ENCODE results near the gene RHEX.
A peak's percentile ranks its signal among the peaks of the same experiment; 100 is the strongest.

Gene RHEX

DNA sequence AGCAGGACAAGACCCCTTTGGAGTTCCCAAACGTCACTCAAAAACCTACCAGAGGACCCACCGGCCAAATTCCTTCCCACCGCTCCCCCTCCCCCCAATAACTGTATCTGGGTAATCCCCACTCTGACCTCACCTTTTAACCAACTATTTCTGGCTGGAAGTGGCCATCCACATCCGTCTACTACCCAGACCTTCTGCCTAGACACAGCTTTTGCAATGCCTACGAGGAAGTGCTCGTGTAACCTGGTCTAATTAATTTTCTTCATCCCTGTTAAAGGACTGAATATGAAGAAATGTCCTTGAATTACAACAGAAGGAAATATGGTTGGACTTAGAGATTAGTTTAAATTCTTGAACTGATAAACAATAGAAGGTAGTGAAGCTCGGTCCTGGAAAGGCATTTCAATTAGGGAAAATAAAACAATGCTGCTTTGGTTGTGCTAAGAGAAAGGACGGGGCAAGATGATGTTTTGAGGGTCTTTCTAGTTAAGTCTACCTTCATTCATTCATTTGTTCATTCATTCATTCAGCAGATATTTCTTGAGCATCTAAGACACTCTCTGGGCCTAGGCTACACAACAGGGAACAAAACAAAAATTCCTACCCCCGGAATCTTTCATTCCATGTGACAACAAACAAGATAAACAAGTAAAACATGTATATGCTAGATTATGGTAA lies 45.4 kb downstream of the RHEX start:
- DNase-seq = no peak

DNA sequence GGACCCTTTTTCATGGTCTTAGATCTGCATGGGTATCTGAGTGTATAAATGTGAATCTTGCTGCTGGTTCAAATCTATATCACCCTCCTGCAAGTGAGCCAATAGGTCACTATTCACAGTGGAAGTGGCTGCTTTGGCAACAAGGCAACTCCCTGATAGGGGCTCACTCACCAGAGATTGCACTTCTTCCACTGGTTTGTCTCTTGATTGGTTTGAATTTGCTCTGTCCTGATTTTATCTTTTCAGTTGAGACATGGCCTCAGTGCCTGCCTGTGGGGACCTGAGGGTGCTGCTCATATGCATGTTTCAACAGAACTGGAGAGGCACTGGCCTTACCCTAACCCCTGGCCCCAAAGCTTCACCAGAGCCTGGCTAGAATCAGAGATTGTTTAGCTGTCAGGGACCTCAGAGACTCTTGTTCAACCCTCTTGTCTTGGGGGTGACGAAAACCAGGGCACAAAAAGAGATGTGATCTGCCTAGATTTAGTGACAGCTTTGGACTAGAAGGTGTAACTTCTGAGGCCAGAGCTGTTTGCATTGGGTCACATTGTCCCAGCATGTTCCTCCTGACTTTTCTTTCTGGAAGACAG lies 47.3 kb downstream of the RHEX start:
- DNase-seq = no peak

DNA sequence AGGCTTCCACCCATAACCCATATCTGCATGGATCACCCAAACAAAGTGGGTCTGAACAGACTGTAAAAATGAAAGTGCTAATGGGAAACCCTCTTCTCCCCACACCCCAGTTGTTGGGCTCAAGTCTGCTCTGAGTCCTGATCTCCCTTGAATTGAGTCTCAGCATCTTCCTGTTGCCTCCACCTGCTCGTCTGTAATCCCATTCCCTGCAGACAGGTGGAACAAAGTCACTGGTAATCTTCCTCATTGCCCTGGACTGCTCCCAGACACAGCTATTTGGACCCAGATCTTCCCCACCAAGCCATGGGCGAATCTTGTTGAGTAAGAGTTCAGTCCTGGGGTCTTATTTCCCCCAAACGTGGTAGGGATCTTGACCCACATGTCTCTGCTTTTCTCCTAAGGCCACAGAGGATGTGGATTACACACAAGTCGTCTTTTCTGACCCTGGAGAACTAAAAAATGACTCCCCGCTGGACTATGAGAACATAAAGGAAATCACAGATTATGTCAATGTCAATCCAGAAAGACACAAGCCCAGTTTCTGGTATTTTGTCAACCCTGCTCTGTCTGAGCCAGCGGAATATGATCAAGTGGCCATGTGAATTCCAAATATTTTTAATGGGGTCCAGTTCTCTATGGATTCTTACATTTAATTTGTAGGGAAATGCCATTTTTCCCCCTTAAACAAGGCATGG lies 48.5 kb downstream of the RHEX start:
- DNase-seq = no peak

DNA sequence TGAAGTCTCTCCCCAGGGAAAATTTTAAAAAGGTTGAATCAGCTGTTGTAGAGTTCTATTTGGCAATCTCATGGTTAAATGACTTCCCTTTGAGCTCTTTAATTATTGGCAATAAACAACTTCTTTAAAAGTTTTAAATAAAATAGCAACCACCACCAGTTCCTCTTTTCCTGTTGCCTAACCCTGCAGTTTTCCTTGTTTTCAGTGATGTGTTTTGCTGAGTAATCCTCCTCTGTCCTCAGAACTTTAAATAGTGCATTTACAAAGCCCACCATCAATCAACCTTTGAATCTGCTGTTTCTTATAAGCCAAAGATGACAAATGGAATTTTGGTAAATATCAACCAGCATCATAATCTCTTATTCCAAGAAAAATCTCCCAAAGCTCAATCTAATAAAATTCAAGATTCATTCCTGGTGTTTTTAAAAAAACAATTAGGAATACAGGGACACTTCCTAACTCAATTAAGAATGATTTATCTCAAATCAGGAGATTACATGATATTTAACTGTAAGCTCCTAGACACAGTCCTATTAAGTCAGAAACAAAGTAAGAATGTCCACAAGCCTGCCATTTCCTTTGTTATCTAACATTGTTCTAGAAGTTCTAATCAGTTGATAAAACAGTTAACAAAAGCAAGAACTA lies 49.4 kb downstream of the RHEX start:
- no peak for DNase-seq

DNA sequence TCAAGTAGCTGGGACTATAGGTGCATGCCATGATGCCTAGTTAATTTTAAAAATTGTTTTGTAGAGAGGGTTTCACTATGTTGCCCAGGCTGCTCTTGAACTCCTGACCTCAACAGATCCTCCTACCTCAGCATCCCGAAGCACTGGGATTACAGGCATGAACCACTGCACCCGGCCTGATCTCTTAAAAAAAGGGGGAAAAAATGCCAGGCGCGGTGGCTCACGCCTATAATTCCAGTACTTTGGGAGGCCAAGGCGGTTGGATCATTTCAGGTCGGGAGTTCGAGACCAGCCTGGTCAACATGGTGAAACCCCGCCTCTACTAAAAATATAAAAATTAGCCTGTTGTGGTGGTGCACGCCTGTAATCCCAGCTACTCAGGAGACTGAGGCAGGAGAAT lies 51.0 kb downstream of the RHEX start:
- no peak for DNase-seq

DNA sequence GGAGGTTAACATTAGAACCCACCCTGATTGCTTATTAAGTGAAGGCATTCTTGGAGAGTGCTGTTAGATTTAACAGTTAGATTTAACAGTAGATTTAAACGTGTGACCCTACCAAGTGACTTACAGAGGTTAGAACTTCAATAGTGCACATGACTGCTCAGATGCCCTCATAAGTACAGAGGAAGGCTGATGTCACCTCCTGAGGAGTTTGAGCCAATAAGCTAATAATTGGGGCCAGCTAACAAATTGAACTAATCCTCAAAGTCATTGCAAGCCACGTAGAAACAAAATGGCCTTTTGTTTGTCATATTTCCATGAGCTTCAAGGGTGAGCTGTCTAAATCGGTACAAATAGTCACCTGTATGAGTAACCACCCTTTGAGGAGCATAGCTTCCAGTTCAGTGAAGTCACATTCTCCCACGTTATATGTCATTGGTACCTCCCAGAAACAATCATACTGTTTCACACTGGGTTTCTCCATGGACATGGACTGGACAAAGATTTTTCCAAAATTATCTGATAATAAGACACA lies 52.6 kb downstream of the RHEX start:
- DNase-seq = no peak

DNA sequence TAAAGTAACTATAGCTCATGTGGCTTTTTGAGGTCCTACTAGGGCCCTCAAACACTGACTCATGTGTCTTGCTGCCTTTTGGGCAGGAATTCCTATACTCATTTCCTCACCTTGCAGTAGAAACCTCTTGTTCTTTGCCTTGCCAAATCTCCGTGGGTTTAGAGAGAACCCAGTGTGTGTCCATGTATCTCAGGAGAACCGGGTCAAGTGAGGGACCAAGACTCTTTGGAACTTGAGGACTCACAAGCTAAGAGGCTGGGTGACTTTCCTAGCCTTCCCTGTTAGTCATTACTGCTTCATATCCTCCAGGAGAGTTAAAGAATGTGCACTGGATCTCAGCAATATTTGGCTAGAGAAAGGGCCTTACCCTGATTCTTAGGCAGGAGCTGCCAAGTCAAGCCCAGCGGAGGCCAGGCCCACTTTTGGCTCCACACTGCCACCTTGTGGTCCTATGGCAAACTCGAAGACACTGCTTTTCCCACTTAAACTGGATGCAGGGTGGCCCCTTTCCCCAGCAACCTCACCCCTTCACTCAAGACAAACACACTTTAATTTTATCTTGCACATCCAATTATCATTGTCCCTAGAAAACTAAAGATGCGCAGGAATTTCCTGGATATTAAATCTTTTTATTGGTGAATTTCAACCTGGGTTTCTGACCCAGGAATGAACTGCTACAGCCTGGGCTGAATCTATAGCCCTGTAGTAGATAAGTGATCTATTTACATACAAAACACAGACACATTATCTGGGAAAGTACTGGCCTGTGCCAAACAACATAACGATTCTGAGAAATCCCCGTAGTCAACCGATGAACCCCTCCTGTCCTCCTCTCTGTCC lies 53.6 kb downstream of the RHEX start:
- DNase-seq = peak; percentile 89

DNA sequence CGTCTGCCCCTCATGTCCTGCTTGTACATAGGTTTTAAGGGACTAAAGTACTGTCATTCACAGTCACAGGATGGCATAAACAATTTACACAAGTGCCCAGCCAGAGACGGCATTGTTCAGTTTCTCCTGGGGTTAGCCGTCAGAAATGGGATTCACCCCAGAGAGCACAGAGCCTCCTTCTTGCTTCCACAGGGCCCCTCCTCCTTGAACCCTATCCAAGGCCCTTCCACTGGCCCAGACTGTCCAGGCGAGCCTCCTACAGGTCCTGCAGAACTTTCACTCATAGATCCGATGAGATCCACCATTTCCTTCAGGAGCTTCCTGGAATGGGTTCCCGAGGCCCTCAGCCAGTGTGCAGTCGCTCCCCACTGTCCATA lies 54.2 kb downstream of the RHEX start:
- DNase-seq = no peak

DNA sequence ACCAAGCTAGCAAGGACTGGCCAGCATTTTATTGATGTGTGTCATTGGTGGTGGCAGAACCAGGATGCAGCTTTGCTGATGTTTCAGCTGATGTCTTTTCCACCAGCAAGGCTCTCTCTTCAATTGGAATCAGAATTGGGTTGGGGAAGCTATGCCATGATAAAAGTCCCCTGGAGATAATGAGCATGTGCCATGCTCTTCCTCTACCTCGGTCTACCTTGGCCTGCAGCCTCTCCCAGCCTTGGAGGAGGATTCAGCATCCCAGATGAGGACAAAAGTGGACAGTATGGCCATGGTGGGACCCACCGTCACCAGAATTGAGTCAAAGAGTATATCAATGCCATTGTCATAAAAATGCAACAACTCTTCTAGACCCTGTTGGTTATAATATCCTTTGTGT lies 55.7 kb downstream of the RHEX start:
- no peak for DNase-seq

DNA sequence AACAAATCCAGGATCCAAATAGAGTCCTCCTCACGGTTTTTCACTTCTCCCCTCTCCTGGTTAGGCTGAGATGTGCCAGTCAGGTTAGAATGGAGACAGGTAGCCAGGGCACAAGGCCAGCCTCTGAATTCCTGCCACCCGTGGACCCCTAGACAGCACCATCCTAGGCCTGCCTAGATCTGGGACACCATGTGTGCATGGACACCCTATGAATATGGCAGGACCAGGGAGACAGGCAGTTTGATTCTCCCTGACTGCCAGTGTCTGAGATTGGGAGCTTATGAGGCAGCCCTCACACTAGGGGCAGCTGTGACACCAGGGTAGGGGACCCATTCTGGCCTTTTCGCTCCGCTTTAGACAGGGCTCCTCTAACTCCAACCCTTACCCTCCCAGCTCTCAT lies 56.7 kb downstream of the RHEX start:
- no peak for DNase-seq

DNA sequence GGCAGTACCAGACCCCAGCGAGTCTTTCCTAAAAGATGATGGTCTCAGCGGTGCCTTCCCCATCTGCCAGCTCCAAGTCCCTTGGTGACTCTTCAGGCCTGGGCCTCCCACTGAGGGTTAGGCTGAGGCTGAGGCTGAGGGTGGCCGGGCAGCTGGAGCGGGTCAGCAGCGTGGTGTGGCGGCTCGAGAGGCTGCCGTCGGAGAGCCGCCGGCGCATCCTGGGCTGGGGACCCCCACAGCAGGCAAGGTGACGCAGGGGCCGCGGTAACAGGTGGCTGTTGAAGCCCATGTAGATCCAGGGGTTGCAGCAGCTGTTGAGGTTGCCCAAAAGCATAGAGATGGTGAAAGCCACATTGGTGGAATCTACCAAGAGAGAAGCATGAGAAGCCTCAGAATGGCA lies 57.2 kb downstream of the RHEX start:
- no peak for DNase-seq

DNA sequence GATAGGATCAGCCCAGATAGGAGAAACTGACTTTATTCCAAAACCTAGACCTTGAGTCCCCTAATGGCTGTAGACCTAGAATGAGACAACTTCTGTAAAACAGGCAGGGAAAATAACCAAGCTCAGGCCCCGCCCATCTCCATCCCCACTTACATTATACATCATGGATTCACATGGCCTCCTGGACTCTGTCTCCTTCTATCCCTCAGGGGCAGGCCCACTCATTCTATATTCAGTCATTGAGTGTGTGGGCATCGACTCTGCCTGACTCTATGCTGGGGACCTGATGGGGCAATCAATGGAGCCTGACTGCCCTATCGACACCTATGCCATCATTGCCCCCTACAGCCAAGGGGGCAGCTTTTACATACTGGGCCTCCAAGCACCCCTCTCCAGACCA lies 57.8 kb downstream of the RHEX start:
- no peak for DNase-seq

DNA sequence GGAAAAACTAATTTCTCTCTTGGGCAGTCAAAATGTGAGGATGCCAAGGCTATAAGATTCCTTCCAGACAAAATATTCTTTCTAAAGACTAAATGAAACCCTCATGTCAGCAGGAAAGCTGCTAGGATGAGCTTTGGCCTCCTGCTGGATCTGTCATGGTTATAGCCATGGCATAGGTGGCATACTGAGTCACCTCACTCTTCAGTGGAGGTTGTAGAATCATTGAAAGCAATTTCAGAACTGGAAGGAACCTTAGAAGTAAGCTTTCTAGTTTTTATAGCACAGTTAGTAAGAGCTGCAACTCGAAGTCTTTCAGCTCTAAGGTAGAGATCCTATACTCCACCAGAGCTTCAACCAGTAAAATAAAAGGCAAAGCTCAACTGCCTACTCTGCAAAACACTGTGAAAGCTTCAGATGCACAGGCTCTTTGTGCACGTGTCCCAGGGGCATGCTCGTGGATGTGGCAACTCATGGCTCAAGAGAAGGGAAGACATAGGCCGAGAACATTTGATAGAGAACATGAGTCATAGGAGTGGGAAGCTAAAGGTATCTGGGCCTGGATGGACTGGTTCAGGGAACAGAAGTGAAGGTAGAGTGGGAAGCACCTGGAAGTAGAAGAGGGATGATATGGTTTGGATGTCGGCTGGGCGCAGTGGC lies 58.4 kb downstream of the RHEX start:
- no peak for DNase-seq

DNA sequence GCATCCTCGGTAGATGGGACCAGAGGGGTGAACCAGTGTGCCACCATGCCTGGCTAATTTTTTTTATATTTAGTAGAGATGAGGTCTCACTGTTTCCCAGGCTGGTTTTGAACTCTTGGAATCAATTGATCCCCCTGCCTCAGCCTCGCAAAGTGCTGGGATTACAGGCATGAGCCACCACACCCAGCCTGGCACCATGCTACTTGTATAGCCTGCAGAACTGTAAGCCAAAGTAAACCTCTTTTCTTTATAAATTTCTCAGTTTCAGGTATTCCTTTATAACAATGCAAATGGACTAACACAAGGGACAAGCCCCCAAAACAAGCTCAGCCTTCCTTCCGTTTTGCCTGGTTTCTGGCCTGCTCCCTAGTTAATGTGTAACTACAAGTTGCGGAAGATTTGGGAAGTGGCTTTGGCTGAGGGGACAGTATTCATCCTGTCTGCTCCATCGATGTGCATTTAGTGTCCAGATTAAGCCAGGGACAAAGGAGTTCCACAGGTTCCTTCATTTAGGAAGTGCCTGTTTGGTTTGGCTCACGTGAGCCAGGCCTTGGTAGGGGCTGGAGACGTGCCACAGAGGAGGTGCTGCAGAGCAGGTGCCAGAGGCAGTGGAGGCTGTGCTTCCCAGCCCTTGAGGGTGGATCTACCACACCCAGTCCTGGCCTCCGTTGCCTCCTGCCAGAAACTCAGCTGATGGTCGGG lies 59.8 kb downstream of the RHEX start:
- DNase-seq = no peak

DNA sequence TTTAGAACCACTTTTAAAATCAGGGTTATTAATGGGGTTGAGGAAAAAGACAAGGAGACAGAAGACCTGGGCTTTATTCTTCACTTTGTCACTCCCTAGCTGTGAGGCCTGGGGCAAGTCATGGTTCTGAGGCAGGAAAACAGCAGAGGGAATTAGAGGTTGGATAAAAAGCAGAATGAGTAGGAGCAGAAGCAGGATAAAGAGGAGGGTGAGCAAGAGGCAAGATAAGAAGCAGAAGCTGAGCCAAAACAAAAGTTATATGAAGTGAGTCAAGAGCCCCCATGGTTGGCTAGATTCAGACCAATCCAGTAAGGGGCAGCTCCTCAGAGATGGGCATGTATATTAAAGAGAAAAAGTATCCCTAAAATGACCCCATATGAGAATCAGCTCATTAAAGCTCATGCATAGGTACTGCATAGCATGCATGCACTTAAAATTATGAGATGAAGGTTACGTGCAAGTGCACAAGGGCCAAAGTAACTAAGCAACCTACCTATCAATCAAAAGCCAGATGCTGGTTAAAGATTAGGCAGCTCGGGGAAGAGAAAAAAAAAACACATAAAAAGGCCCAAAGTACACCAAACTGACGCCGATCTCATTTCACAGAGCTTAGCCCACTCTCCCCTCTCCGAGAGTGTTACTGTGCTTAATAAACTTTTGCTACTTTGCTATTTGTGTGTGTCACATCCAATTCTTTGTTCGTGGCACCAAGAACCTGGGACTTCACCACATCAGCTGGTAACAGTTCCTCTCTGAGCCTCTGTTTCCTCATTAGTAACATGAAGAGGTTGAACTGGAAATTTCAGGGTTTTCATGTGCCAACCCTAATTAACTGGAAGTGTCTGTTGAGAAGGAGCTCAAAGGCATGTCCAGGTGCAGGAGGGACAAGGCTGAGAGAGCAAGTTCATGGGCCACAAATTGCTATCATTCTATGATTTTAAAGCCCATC lies 62.0 kb downstream of the RHEX start:
- DNase-seq = no peak

DNA sequence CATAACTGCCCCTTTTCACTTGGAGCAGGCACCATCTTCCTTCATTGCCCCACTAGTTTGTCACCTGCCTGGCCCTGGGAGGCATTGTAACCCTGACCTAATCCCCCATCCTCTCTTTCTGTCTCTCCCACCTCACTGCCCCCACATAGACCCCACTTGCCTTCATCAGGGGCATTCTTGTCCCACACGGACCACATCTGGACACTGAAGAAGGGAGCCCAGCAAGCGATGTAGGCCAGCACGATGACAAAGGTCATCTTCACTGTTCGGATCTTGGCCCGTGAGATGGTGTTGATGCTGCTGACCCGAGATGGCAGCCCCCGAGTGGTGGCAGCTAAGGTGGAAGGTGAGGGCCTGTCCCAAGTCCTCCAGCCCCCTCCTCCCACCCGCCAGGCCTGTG lies 62.8 kb downstream of the RHEX start:
- no peak for DNase-seq

DNA sequence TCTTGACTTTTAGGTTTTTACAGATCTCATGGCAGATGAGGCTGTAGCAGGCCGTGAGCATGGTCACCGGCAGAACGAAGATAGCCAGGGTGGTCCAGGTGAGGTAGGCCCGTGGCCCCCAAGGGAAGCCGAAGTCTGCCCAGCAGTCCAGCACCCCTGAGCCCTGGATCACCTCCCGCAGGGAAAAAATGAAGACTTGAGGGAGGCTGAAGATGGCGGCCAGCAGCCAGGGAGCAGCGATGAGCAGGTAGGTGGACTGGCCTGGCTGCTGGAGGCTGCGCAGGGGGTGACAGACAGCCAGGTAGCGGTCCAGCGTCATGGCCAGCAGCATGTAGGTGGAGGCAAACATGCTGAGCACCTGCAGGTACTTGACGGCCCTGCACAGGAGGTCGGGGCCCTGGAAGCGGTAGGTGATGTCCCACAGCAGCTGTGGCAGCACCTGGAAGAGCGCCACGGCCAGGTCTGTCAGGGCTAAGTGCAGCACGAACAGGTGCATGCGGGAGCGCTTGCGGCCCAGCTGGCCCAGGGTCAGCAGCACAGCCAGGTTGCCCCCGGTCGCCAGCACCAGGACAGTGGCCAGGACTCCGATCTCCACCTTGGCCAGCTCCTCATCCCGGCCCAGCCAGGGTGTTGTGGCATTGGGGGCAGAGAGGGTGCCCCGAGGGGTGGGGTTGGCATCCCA lies 63.4 kb downstream of the RHEX start:
- no peak for DNase-seq

DNA sequence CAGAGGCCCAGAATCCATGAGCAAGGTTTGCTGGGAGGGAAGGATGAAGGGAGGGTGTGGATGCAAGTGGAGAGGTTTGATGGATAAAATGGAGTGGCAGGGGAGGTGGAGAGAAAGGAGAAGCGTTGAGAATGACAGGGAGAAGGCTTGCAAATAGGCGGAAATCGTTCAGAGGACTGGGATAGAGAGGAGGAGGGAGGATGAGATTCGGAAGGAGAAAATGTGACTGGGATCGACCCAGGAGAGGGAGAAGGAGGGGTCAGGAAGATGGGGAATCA lies 63.8 kb downstream of the RHEX start:
- DNase-seq = no peak

DNA sequence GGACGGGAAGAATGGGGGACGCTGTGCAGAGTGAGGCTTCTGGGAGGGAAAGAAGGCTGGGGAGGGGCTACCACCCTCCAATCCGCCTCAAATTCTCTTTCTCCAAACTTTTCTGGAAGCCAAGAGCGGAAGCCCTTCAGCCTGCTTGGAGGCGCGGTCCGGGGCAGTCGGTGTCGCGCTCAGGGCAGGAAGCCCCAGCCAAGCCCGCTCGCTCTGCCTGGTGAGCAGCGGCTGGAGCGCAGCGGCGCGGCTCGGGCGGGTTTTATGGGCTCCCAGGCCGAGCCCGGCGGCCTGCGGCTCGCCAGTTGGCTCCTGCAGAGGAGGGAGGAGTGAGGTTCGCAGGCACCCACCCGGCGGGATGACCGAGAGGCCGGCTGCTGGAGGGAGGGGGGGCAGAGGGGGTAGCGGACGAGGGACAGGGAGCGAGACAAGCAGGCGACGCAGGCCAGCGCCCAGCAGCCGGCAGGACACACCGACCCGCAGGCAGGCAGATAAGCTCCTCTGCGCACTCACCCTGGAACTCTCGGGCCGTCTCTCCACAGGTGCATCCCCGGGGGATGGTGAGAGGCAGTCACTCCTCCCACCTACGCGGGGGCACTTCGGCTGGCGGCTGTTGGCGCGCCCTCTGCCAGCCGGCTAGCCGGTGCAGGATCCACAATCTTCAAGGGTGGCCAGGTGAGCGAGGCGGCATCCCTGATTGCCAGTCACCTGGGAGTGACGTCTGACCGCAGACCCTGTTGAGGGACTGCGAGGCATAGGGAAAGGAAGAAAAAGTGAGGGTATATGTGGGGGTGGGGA lies 64.4 kb downstream of the RHEX start, which contains the start of gene AVPR1B:
Gene AVPR1B (minus strand): TSS at position 238 of the 798 bp plus-strand sequence. CDS start 498 bp downstream, outside the sequence.
- peak; percentile 80 for DNase-seq
